Measurements from ENCODE around the gene ACAA1.
"Not testable (repeated sequence)": the region's sequence is repeated elsewhere in the genome, so short reads cannot be mapped to it uniquely, and the experiment has no call there.

Gene ACAA1

DNA sequence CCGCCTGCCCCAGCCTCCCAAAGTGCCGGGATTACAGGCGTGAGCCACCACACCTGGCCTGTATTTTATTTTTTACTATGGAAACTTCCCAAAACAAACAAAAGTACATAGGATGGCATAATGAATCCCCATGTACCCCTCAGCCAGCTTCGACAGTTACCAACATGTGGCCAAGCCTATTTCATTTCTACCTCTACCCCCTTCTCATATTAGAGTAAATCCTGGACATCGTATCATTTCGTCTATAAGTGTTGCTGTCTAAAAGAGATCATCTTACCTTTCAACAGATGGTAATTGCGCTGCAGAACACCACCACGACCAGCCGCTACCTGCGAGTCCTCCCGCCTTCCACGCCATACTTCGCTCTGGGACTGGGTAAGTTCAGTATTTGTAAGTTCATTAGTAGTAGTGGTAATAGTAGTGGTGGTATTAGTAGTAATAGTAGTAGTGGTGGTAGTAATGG, 53.0 kb downstream of the ACAA1 start:
- TF ChIP-seq, protein P1, sequence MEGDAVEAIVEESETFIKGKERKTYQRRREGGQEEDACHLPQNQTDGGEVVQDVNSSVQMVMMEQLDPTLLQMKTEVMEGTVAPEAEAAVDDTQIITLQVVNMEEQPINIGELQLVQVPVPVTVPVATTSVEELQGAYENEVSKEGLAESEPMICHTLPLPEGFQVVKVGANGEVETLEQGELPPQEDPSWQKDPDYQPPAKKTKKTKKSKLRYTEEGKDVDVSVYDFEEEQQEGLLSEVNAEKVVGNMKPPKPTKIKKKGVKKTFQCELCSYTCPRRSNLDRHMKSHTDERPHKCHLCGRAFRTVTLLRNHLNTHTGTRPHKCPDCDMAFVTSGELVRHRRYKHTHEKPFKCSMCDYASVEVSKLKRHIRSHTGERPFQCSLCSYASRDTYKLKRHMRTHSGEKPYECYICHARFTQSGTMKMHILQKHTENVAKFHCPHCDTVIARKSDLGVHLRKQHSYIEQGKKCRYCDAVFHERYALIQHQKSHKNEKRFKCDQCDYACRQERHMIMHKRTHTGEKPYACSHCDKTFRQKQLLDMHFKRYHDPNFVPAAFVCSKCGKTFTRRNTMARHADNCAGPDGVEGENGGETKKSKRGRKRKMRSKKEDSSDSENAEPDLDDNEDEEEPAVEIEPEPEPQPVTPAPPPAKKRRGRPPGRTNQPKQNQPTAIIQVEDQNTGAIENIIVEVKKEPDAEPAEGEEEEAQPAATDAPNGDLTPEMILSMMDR (conservative IDR thresholded peaks at IDR 0.05): no peak
- no peak for TF ChIP-seq ZFX (IDR thresholded peaks at IDR 0.05)
- H3K27ac ChIP-seq: no peak overlapping the region

DNA sequence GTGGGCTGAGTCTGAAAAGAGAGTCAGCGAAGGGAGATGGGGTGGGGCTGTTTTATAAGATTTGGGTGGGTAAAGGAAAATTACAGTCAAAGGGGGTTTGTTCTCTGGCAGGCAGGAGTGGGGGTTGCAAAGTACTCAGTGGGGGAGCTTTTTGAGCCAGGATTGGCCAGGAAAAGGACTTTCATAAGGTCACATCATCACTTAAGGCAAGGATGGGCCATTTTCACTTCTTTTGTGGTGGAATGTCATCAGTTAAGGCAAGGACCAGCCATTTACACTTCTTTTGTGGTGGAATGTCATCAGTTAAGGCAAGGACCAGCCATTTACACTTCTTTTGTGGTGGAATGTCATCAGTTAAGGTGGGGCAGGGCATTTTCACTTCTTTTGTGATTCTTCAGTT, 53.7 kb downstream of the ACAA1 start:
- H3K27ac ChIP-seq: not testable (repeated sequence)

DNA sequence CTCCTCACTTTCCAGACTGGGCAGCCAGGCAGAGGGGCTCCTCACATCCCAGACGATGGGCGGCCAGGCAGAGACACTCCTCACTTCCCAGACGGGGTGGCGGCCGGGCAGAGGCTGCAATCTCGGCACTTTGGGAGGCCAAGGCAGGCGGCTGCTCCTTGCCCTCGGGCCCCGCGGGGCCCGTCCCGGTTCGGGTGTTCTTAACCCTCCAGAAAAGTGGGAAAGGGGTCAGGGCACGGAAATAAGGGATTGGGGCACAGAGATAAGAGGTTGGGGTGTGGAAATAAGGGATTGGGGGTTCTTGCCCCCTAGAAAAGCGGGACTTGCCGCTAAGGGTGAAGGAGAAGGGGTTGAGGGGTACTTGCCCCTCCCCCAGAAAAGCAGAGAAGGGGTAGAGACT, 54.6 kb downstream of the ACAA1 start:
- not testable (repeated sequence) for H3K27ac ChIP-seq

DNA sequence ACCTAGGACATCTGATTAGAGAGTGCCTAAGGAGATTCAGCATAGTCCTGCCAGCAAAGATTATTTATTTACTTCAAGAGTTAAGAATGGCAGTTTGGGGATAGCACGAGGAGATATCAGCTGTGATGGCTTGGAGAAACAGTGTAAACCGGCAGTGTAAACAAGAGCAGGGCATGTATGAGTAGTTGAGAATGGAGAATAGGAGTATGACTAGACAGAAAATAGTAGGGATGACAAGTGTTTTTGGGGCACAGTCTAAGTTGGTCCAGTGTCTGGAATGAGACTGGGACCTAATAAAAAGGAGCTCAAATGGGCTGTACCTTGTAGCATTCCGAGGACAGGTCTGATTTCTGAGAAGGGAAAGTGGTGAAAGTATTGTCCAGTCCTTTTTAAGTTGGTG, 59.9 kb downstream of the ACAA1 start:
- not testable (repeated sequence) for H3K27ac ChIP-seq

All from C4-2B (cell line).